IMR-90 (cell line): ENCODE measurements around the gene ENTREP3. TPM values are rescaled to one million over a fixed set of nuclear protein-coding genes. Genes with fewer than 3 reads are reported as not detected.

Experiments
- ATAC-seq: fragments of 200-7000 bp; cut with Tn5 transposase; 2 replicates; pipeline ENCODE4 v1.9.1; 2020; ENCODE audit warnings: low read depth, mild to moderate bottlenecking, moderate library complexity
- BruUV-seq: library from RNA; stranded (reverse); fragments of 400-500 nt; replicated peaks from 2 replicates; lab custom pipeline; 2021; lab: Mats Ljungman, UMichigan
- CTCF ChIA-PET: fragments of 300-600 bp; formaldehyde crosslinking; extraction: SDS; loops from one replicate; lab custom pipeline; 2021; ENCODE audit warnings: antibody characterized with exemption; lab: Yijun Ruan, JAX
- POLR2A ChIA-PET: fragments of 300-600 bp; sonication (Branson Sonifier 250); formaldehyde crosslinking; loops from one replicate; lab custom pipeline; 2022; ENCODE audit warnings: antibody characterized with exemption; ENCODE audit not compliant: unreplicated experiment; lab: Charles Lee
- DNase-seq: peaks from one replicate; pipeline ENCODE4 v3.0.0; 2013
- H2AFZ ChIP-seq: replicated peaks from 2 replicates; pipeline ENCODE3; 2013; ENCODE audit warnings: low read length, mild to moderate bottlenecking; ENCODE audit not compliant: poor library complexity
- H2AK5ac ChIP-seq: 2 replicates; pipeline ENCODE4 v1.6.1; 2013; ENCODE audit warnings: low read depth, low read length, inconsistent platforms
- H2AK9ac ChIP-seq: replicated peaks from 2 replicates; pipeline ENCODE3; 2013; ENCODE audit warnings: mild to moderate bottlenecking, low read depth, low read length, moderate library complexity; ENCODE audit not compliant: poor library complexity
- H2BK120ac ChIP-seq: 2 replicates; pipeline ENCODE4 v1.6.1; 2013; ENCODE audit warnings: low read depth, low read length, inconsistent platforms
- H2BK15ac ChIP-seq: 3 replicates; pipeline ENCODE4 v1.6.1; 2013; ENCODE audit warnings: low read depth, low read length, inconsistent platforms
- H2BK20ac ChIP-seq: 2 replicates; pipeline ENCODE4 v1.6.1; 2013; ENCODE audit warnings: low read depth, mild to moderate bottlenecking, inconsistent platforms, low read length, moderate library complexity
- H2BK5ac ChIP-seq: 2 replicates; pipeline ENCODE4 v1.6.1; 2013; ENCODE audit warnings: mild to moderate bottlenecking, low read depth, low read length, inconsistent platforms; ENCODE audit not compliant: poor library complexity, severe bottlenecking
- H3K14ac ChIP-seq: replicated peaks from 2 replicates; pipeline ENCODE4 v1.6.1; 2013; ENCODE audit warnings: low read depth, low read length, inconsistent platforms
- H3K18ac ChIP-seq: 2 replicates; pipeline ENCODE4 v1.6.1; 2013; ENCODE audit warnings: low read depth, low read length, control low read depth
- H3K23ac ChIP-seq: 2 replicates; pipeline ENCODE4 v1.6.1; 2013; ENCODE audit warnings: low read depth, low read length, inconsistent platforms
- H3K27ac ChIP-seq: 2 replicates; pipeline ENCODE4 v1.5.1; 2013; ENCODE audit warnings: mild to moderate bottlenecking, control low read depth, low read length; ENCODE audit not compliant: insufficient read depth
- H3K27me3 ChIP-seq: 2 replicates; pipeline ENCODE4 v1.6.1; 2013; ENCODE audit warnings: low read length; ENCODE audit not compliant: control insufficient read depth, insufficient read depth
- H3K36me3 ChIP-seq: 2 replicates; pipeline ENCODE4 v1.6.1; 2013; ENCODE audit warnings: low read length, mixed read lengths; ENCODE audit not compliant: control insufficient read depth, insufficient read depth
- H3K4ac ChIP-seq: 2 replicates; pipeline ENCODE4 v1.6.1; 2013; ENCODE audit warnings: low read depth, low read length, inconsistent platforms
- H3K4me1 ChIP-seq: 2 replicates; pipeline ENCODE4 v1.6.1; 2013; ENCODE audit warnings: low read length, mixed read lengths; ENCODE audit not compliant: control insufficient read depth, insufficient read depth
- H3K4me2 ChIP-seq: 2 replicates; pipeline ENCODE4 v1.6.1; 2013; ENCODE audit warnings: low read depth, mild to moderate bottlenecking, control low read depth, low read length, moderate library complexity
- H3K4me3 ChIP-seq: 2 replicates; pipeline ENCODE4 v1.5.1; 2013; ENCODE audit warnings: low read depth, mild to moderate bottlenecking, control low read depth, low read length, moderate library complexity; ENCODE audit not compliant: insufficient read depth
- H3K56ac ChIP-seq: 2 replicates; pipeline ENCODE4 v1.6.1; 2013; ENCODE audit warnings: low read length, inconsistent platforms; ENCODE audit not compliant: insufficient read depth; ENCODE audit errors: extremely low read depth
- H3K79me1 ChIP-seq, 2 experiments: 2 replicates each; pipeline ENCODE4 v1.6.1; 2013; ENCODE audit warnings: low read length in 2 of 2, inconsistent platforms in 1 of 2, low read depth in 1 of 2
- H3K9ac ChIP-seq: 2 replicates; pipeline ENCODE4 v1.6.1; 2013; ENCODE audit warnings: low read depth, low read length, control low read depth
- H3K9me1 ChIP-seq: 2 replicates; pipeline ENCODE4 v1.6.1; 2013; ENCODE audit warnings: low read length, inconsistent platforms; ENCODE audit not compliant: insufficient read depth
- H3K9me3 ChIP-seq: 2 replicates; pipeline ENCODE4 v1.6.1; 2013; ENCODE audit warnings: low read length; ENCODE audit not compliant: control insufficient read depth, insufficient read depth
- H4K20me1 ChIP-seq: 2 replicates; pipeline ENCODE4 v1.6.1; 2013; ENCODE audit warnings: low read length, inconsistent platforms; ENCODE audit not compliant: insufficient read depth
- H4K5ac ChIP-seq: 2 replicates; pipeline ENCODE4 v1.6.1; 2013; ENCODE audit warnings: mild to moderate bottlenecking, low read depth, low read length, control low read depth
- H4K8ac ChIP-seq, 2 experiments: 2 replicates each; pipeline ENCODE4 v1.6.1; 2013; ENCODE audit warnings: low read depth in 2 of 2, low read length in 2 of 2, control low read depth in 1 of 2, inconsistent platforms in 1 of 2
- H4K91ac ChIP-seq: 2 replicates; pipeline ENCODE4 v1.6.1; 2013; ENCODE audit warnings: low read depth, low read length, inconsistent platforms; ENCODE audit not compliant: insufficient read depth
- CEBPB ChIP-seq: IDR thresholded peaks from 2 replicates; pipeline ENCODE4 v1.6.1; 2012; ENCODE audit warnings: low read depth, low read length, improper control_type of control experiment
- RAD21 ChIP-seq: IDR thresholded peaks from 2 replicates; pipeline ENCODE4 v1.6.1; 2012; ENCODE audit warnings: low read length, improper control_type of control experiment
- WGBS, 2 experiments: methylation state at CpG; one replicate each; pipeline versions ENCODE4 v1.1.5 to v1.1.7; 2013; ENCODE audit warnings: missing lambda C conversion rate in 2 of 2; ENCODE audit not compliant: insufficient read length in 1 of 2; ENCODE audit errors: extremely low coverage in 2 of 2; 5-methylcytosine and 5-hydroxymethylcytosine counted together
- dilution Hi-C: fragments of 300-500 bp; cut with HindIII; formaldehyde crosslinking; loops from one replicate; pipeline ENCODE4 v1.14.3; 2018; ENCODE audit warnings: low sequenced_read_pairs; ENCODE audit not compliant: unreplicated experiment
- in situ Hi-C: fragments of 300-500 bp; cut with MboI; formaldehyde crosslinking; loops from 3 replicates; pipeline ENCODE4 v1.14.3; 2019; ENCODE audit warnings: low sequenced_read_pairs, inconsistent platforms, mixed read lengths
- intact Hi-C: fragments of 100-400 bp; cut with micrococcal nuclease; formaldehyde crosslinking; loops from 2 replicates; pipeline ENCODE4 v1.10.0; 2022
- polyA plus RNA-seq, 3 experiments: library from polyadenylated mRNA; depleted of rRNA; stranded (reverse); fragments of >200 nt; gene quantifications; 2 replicates each; pipeline ENCODE4 v1.2.3, GENCODE V29; 2012; ENCODE audit warnings: low replicate concordance in 1 of 3
- total RNA-seq: library from RNA; depleted of rRNA; stranded (reverse); fragments of >200 nt; gene quantifications from 2 replicates; pipeline ENCODE4 v1.2.3, GENCODE V29; 2012
- TF ChIP-seq, protein P1 (sequence below): fragments of 150-350 bp; IDR thresholded peaks from 2 replicates; pipeline ENCODE4 v1.6.1; 2016; ENCODE audit warnings: low read depth, mild to moderate bottlenecking, low read length, moderate library complexity, borderline replicate concordance
- TF ChIP-seq, protein P2 (sequence below): conservative IDR thresholded peaks from 2 replicates; pipeline ENCODE4 v1.5.1; 2012; ENCODE audit warnings: mild to moderate bottlenecking, low read depth, low read length, improper control_type of control experiment

ENTREP3 gene
- total and polyA plus RNA-seq, 2 of the 4 experiments (the other 2 are of a cell fraction): 1.4 to 23.8 TPM

DNA sequence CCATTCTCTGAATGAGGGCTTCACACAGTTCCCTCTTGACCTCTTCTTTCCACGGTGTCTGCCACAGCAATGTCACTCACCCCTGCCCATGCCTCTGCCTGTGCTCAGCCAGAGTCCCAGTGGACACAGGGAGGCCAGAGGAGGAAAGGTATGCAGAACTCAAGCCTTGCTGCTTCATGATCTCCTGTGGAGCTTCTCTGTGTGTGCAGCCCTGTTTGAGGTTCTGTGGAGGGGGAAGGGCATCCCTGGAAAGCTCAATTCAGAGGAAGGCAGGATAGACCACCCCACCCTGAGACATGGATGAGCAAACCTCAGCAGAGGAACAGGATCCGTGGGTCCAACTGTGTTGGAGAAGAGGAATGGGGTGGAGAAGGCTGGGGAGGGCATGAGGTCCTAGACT is 24.0 kb upstream of the ENTREP3 start:
- H3K4me3 ChIP-seq: no peak overlapping the region
- H4K20me1 ChIP-seq: no peaks in the 10 kb centered on the region; the same call in 1 of the 2 replicates
- peaks cover 1% of the 10 kb centered on the region; the same call in 1 of the 2 replicates for H3K4me1 ChIP-seq
- H3K79me1 ChIP-seq: peaks cover 0 to 9% of the 10 kb centered on the region in 2 experiments; a peak in 2 of 4 replicates
- in situ Hi-C loops (loop anchor here (5.0 kb wide), 1 partner anchor 38 kb away; no protein-coding TSS in a partner anchor), dilution Hi-C loops (no loop called here), intact Hi-C loops (loop anchor here (5.0 kb wide), 1 partner anchor 313 kb away; no protein-coding TSS in a partner anchor)
- no peak overlapping the region for H3K56ac ChIP-seq
- H3K9me1 ChIP-seq: peaks cover 5% of the 10 kb centered on the region
- ChIA-PET CTCF (no interaction called here), POLR2A (no interaction called here)
- TF ChIP-seq, protein P1, sequence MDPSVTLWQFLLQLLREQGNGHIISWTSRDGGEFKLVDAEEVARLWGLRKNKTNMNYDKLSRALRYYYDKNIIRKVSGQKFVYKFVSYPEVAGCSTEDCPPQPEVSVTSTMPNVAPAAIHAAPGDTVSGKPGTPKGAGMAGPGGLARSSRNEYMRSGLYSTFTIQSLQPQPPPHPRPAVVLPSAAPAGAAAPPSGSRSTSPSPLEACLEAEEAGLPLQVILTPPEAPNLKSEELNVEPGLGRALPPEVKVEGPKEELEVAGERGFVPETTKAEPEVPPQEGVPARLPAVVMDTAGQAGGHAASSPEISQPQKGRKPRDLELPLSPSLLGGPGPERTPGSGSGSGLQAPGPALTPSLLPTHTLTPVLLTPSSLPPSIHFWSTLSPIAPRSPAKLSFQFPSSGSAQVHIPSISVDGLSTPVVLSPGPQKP: no peak
- TF ChIP-seq RAD21: no peak
- TF ChIP-seq CEBPB: no peak
- TF ChIP-seq, protein P2, sequence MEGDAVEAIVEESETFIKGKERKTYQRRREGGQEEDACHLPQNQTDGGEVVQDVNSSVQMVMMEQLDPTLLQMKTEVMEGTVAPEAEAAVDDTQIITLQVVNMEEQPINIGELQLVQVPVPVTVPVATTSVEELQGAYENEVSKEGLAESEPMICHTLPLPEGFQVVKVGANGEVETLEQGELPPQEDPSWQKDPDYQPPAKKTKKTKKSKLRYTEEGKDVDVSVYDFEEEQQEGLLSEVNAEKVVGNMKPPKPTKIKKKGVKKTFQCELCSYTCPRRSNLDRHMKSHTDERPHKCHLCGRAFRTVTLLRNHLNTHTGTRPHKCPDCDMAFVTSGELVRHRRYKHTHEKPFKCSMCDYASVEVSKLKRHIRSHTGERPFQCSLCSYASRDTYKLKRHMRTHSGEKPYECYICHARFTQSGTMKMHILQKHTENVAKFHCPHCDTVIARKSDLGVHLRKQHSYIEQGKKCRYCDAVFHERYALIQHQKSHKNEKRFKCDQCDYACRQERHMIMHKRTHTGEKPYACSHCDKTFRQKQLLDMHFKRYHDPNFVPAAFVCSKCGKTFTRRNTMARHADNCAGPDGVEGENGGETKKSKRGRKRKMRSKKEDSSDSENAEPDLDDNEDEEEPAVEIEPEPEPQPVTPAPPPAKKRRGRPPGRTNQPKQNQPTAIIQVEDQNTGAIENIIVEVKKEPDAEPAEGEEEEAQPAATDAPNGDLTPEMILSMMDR: no peak
- H4K91ac ChIP-seq: no peak overlapping the region
- no peak overlapping the region for H3K4me2 ChIP-seq
- no peak overlapping the region for H2AK9ac ChIP-seq
- ATAC-seq (no peak), DNase-seq (no peak)
- no peak overlapping the region for H2BK5ac ChIP-seq
- WGBS, 2 experiments: no CpG with 5 or more reads among the region's 2 CpGs
- no peak overlapping the region for H2BK15ac ChIP-seq
- no peak overlapping the region for H2AK5ac ChIP-seq
- H3K36me3 ChIP-seq: no peaks in the 10 kb centered on the region
- no peak overlapping the region for H3K18ac ChIP-seq
- H3K27me3 ChIP-seq: no peaks in the 10 kb centered on the region
- no peak overlapping the region for H3K27ac ChIP-seq
- no peak overlapping the region for H2BK20ac ChIP-seq
- H3K9me3 ChIP-seq: no peaks in the 10 kb centered on the region
- no peak overlapping the region for H4K5ac ChIP-seq
- no peak overlapping the region for H3K14ac ChIP-seq
- no peak overlapping the region for H3K4ac ChIP-seq
- no peak overlapping the region for H4K8ac ChIP-seq
- H3K9ac ChIP-seq: no peak overlapping the region
- no peak overlapping the region for H3K23ac ChIP-seq
- no TSS peak for BruUV-seq
- H2AFZ ChIP-seq: no peak overlapping the region
- no peak overlapping the region for H2BK120ac ChIP-seq
